ENCODE measurements around the gene NUTM2D.
"Not testable (repeated sequence)": the region's sequence is repeated elsewhere in the genome, so short reads cannot be mapped to it uniquely, and the experiment has no call there.

- TF ChIP-seq EZH2 (IDR thresholded peaks at IDR 0.05); POLR2AphosphoS5 (IDR thresholded peaks at IDR 0.05; ENCODE audit: borderline replicate concordance, low read depth, low read length): not testable (repeated sequence)
Measured at GRCh38 chr10:87413921-87414320, 56.4 kb downstream of the NUTM2D start.
